IMR-90 (cell line): ENCODE measurements around the gene ABT1. TPM values are rescaled to one million over a fixed set of nuclear protein-coding genes. Genes with fewer than 3 reads are reported as not detected.

ENCODE experiments used
- ATAC-seq: fragments of 200-7000 bp; cut with Tn5 transposase; 2 replicates; pipeline ENCODE4 v1.9.1; 2020; ENCODE audit warnings: low read depth, mild to moderate bottlenecking, moderate library complexity
- BruUV-seq: library from RNA; stranded (reverse); fragments of 400-500 nt; replicated peaks from 2 replicates; lab custom pipeline; 2021; lab: Mats Ljungman, UMichigan
- CTCF ChIA-PET: fragments of 300-600 bp; formaldehyde crosslinking; extraction: SDS; loops from one replicate; lab custom pipeline; 2021; ENCODE audit warnings: antibody characterized with exemption; lab: Yijun Ruan, JAX
- POLR2A ChIA-PET: fragments of 300-600 bp; sonication (Branson Sonifier 250); formaldehyde crosslinking; loops from one replicate; lab custom pipeline; 2022; ENCODE audit warnings: antibody characterized with exemption; ENCODE audit not compliant: unreplicated experiment; lab: Charles Lee
- DNase-seq: peaks from one replicate; pipeline ENCODE4 v3.0.0; 2013
- H2AFZ ChIP-seq: replicated peaks from 2 replicates; pipeline ENCODE3; 2013; ENCODE audit warnings: low read length, mild to moderate bottlenecking; ENCODE audit not compliant: poor library complexity
- H2AK5ac ChIP-seq: 2 replicates; pipeline ENCODE4 v1.6.1; 2013; ENCODE audit warnings: low read depth, low read length, inconsistent platforms
- H2AK9ac ChIP-seq: replicated peaks from 2 replicates; pipeline ENCODE3; 2013; ENCODE audit warnings: mild to moderate bottlenecking, low read depth, low read length, moderate library complexity; ENCODE audit not compliant: poor library complexity
- H2BK120ac ChIP-seq: 2 replicates; pipeline ENCODE4 v1.6.1; 2013; ENCODE audit warnings: low read depth, low read length, inconsistent platforms
- H2BK15ac ChIP-seq: 3 replicates; pipeline ENCODE4 v1.6.1; 2013; ENCODE audit warnings: low read depth, low read length, inconsistent platforms
- H2BK20ac ChIP-seq: 2 replicates; pipeline ENCODE4 v1.6.1; 2013; ENCODE audit warnings: low read depth, mild to moderate bottlenecking, inconsistent platforms, low read length, moderate library complexity
- H2BK5ac ChIP-seq: 2 replicates; pipeline ENCODE4 v1.6.1; 2013; ENCODE audit warnings: mild to moderate bottlenecking, low read depth, low read length, inconsistent platforms; ENCODE audit not compliant: poor library complexity, severe bottlenecking
- H3K14ac ChIP-seq: replicated peaks from 2 replicates; pipeline ENCODE4 v1.6.1; 2013; ENCODE audit warnings: low read depth, low read length, inconsistent platforms
- H3K18ac ChIP-seq: 2 replicates; pipeline ENCODE4 v1.6.1; 2013; ENCODE audit warnings: low read depth, low read length, control low read depth
- H3K23ac ChIP-seq: 2 replicates; pipeline ENCODE4 v1.6.1; 2013; ENCODE audit warnings: low read depth, low read length, inconsistent platforms
- H3K27ac ChIP-seq: 2 replicates; pipeline ENCODE4 v1.5.1; 2013; ENCODE audit warnings: mild to moderate bottlenecking, control low read depth, low read length; ENCODE audit not compliant: insufficient read depth
- H3K27me3 ChIP-seq: 2 replicates; pipeline ENCODE4 v1.6.1; 2013; ENCODE audit warnings: low read length; ENCODE audit not compliant: control insufficient read depth, insufficient read depth
- H3K36me3 ChIP-seq: 2 replicates; pipeline ENCODE4 v1.6.1; 2013; ENCODE audit warnings: low read length, mixed read lengths; ENCODE audit not compliant: control insufficient read depth, insufficient read depth
- H3K4ac ChIP-seq: 2 replicates; pipeline ENCODE4 v1.6.1; 2013; ENCODE audit warnings: low read depth, low read length, inconsistent platforms
- H3K4me1 ChIP-seq: 2 replicates; pipeline ENCODE4 v1.6.1; 2013; ENCODE audit warnings: low read length, mixed read lengths; ENCODE audit not compliant: control insufficient read depth, insufficient read depth
- H3K4me2 ChIP-seq: 2 replicates; pipeline ENCODE4 v1.6.1; 2013; ENCODE audit warnings: low read depth, mild to moderate bottlenecking, control low read depth, low read length, moderate library complexity
- H3K4me3 ChIP-seq: 2 replicates; pipeline ENCODE4 v1.5.1; 2013; ENCODE audit warnings: low read depth, mild to moderate bottlenecking, control low read depth, low read length, moderate library complexity; ENCODE audit not compliant: insufficient read depth
- H3K56ac ChIP-seq: 2 replicates; pipeline ENCODE4 v1.6.1; 2013; ENCODE audit warnings: low read length, inconsistent platforms; ENCODE audit not compliant: insufficient read depth; ENCODE audit errors: extremely low read depth
- H3K79me1 ChIP-seq, 2 experiments: 2 replicates each; pipeline ENCODE4 v1.6.1; 2013; ENCODE audit warnings: low read length in 2 of 2, inconsistent platforms in 1 of 2, low read depth in 1 of 2
- H3K9ac ChIP-seq: 2 replicates; pipeline ENCODE4 v1.6.1; 2013; ENCODE audit warnings: low read depth, low read length, control low read depth
- H3K9me1 ChIP-seq: 2 replicates; pipeline ENCODE4 v1.6.1; 2013; ENCODE audit warnings: low read length, inconsistent platforms; ENCODE audit not compliant: insufficient read depth
- H3K9me3 ChIP-seq: 2 replicates; pipeline ENCODE4 v1.6.1; 2013; ENCODE audit warnings: low read length; ENCODE audit not compliant: control insufficient read depth, insufficient read depth
- H4K20me1 ChIP-seq: 2 replicates; pipeline ENCODE4 v1.6.1; 2013; ENCODE audit warnings: low read length, inconsistent platforms; ENCODE audit not compliant: insufficient read depth
- H4K5ac ChIP-seq: 2 replicates; pipeline ENCODE4 v1.6.1; 2013; ENCODE audit warnings: mild to moderate bottlenecking, low read depth, low read length, control low read depth
- H4K8ac ChIP-seq, 2 experiments: 2 replicates each; pipeline ENCODE4 v1.6.1; 2013; ENCODE audit warnings: low read depth in 2 of 2, low read length in 2 of 2, control low read depth in 1 of 2, inconsistent platforms in 1 of 2
- H4K91ac ChIP-seq: 2 replicates; pipeline ENCODE4 v1.6.1; 2013; ENCODE audit warnings: low read depth, low read length, inconsistent platforms; ENCODE audit not compliant: insufficient read depth
- BHLHE40 ChIP-seq: fragments of 150-350 bp; IDR thresholded peaks from 2 replicates; pipeline ENCODE4 v1.6.1; 2016; ENCODE audit warnings: mild to moderate bottlenecking, low read depth, low read length
- MAZ ChIP-seq: IDR thresholded peaks from 2 replicates; pipeline ENCODE4 v1.6.1; 2012; ENCODE audit warnings: low read depth, mild to moderate bottlenecking, low read length, improper control_type of control experiment, moderate library complexity, borderline replicate concordance
- MXI1 ChIP-seq: IDR thresholded peaks from 2 replicates; pipeline ENCODE4 v1.6.1; 2012; ENCODE audit warnings: low read depth, mild to moderate bottlenecking, low read length, moderate library complexity, borderline replicate concordance
- POLR2A ChIP-seq: IDR thresholded peaks from 2 replicates; pipeline ENCODE4 v1.6.1; 2012; ENCODE audit warnings: mild to moderate bottlenecking, low read depth, low read length
- RAD21 ChIP-seq: IDR thresholded peaks from 2 replicates; pipeline ENCODE4 v1.6.1; 2012; ENCODE audit warnings: low read length, improper control_type of control experiment
- SMC3 ChIP-seq: fragments of 150-350 bp; IDR thresholded peaks from 2 replicates; pipeline ENCODE4 v1.6.1; 2016; ENCODE audit warnings: low read depth, mild to moderate bottlenecking, antibody characterized with exemption, low read length, moderate library complexity
- WGBS, 2 experiments: methylation state at CpG; one replicate each; pipeline versions ENCODE4 v1.1.5 to v1.1.7; 2013; ENCODE audit warnings: missing lambda C conversion rate in 2 of 2; ENCODE audit not compliant: insufficient read length in 1 of 2; ENCODE audit errors: extremely low coverage in 2 of 2; 5-methylcytosine and 5-hydroxymethylcytosine counted together
- dilution Hi-C: fragments of 300-500 bp; cut with HindIII; formaldehyde crosslinking; loops from one replicate; pipeline ENCODE4 v1.14.3; 2018; ENCODE audit warnings: low sequenced_read_pairs; ENCODE audit not compliant: unreplicated experiment
- in situ Hi-C: fragments of 300-500 bp; cut with MboI; formaldehyde crosslinking; loops from 3 replicates; pipeline ENCODE4 v1.14.3; 2019; ENCODE audit warnings: low sequenced_read_pairs, inconsistent platforms, mixed read lengths
- intact Hi-C: fragments of 100-400 bp; cut with micrococcal nuclease; formaldehyde crosslinking; loops from 2 replicates; pipeline ENCODE4 v1.10.0; 2022
- polyA plus RNA-seq, 3 experiments: library from polyadenylated mRNA; depleted of rRNA; stranded (reverse); fragments of >200 nt; gene quantifications; 2 replicates each; pipeline ENCODE4 v1.2.3, GENCODE V29; 2012; ENCODE audit warnings: low replicate concordance in 1 of 3
- total RNA-seq: library from RNA; depleted of rRNA; stranded (reverse); fragments of >200 nt; gene quantifications from 2 replicates; pipeline ENCODE4 v1.2.3, GENCODE V29; 2012

ABT1 gene
- total and polyA plus RNA-seq, 2 of the 4 experiments (the other 2 are of a cell fraction): 15.2 to 15.4 TPM

GRCh38 chr6:26588965-26589364 is 7.8 kb upstream of the ABT1 start:
- no peak for TF ChIP-seq MXI1
- TF ChIP-seq RAD21: no peak
- no peak for TF ChIP-seq SMC3
- no peak for TF ChIP-seq BHLHE40
- TF ChIP-seq MAZ: no peak
- TF ChIP-seq POLR2A: no peak
- no peak overlapping the region for H2BK5ac ChIP-seq
- no peak for ATAC-seq
- POLR2A ChIA-PET: no interaction called here
- no peak overlapping the region for H3K56ac ChIP-seq
- dilution Hi-C loops (no loop called here), intact Hi-C loops (no loop called here), in situ Hi-C loops (no loop called here)
- 96% methylated on average over 5 of the region's 21 CpGs; no CpG with 5 or more reads in 1 of the 2 experiments for WGBS, 2 experiments
- no peak overlapping the region for H3K4me3 ChIP-seq
- no peaks in the 10 kb centered on the region for H3K36me3 ChIP-seq
- no peak overlapping the region for H3K4ac ChIP-seq
- no peak overlapping the region for H3K23ac ChIP-seq
- no peak overlapping the region for H3K14ac ChIP-seq
- no peaks in the 10 kb centered on the region for H3K9me3 ChIP-seq
- no peak overlapping the region for H2BK20ac ChIP-seq
- no peak overlapping the region for H4K91ac ChIP-seq
- H2AK5ac ChIP-seq: no peak overlapping the region
- no peak overlapping the region for H4K5ac ChIP-seq
- no peak overlapping the region for H2BK15ac ChIP-seq
- H2AK9ac ChIP-seq: no peak overlapping the region
- H3K27ac ChIP-seq: no peak overlapping the region
- no peak overlapping the region for H2BK120ac ChIP-seq
- DNase-seq: no peak
- H3K4me2 ChIP-seq: no peak overlapping the region
- peaks cover 1% of the 10 kb centered on the region; the same call in 1 of the 2 replicates for H3K27me3 ChIP-seq
- no peak overlapping the region for H3K9ac ChIP-seq
- H2AFZ ChIP-seq: no peak overlapping the region
- CTCF ChIA-PET: interaction anchor here (0.5 kb wide), 1 partner anchor 16 kb away, joined by 3 read pairs; no protein-coding TSS in a partner anchor
- no peaks in the 10 kb centered on the region for H3K79me1 ChIP-seq
- no peak overlapping the region for H4K8ac ChIP-seq
- H3K9me1 ChIP-seq: no peaks in the 10 kb centered on the region
- no peaks in the 10 kb centered on the region for H4K20me1 ChIP-seq
- no peaks in the 10 kb centered on the region for H3K4me1 ChIP-seq
- H3K18ac ChIP-seq: no peak overlapping the region
- no TSS peak for BruUV-seq
